IMR-90 (cell line): ENCODE data around the gene LRFN2. TPM values are rescaled to one million over a fixed set of nuclear protein-coding genes. Genes with fewer than 3 reads are reported as not detected.

Experiments used
- ATAC-seq: fragments of 200-7000 bp; cut with Tn5 transposase; 2 replicates; pipeline ENCODE4 v1.9.1; 2020; ENCODE audit warnings: low read depth, mild to moderate bottlenecking, moderate library complexity
- BruUV-seq: library from RNA; stranded (reverse); fragments of 400-500 nt; replicated peaks from 2 replicates; lab custom pipeline; 2021; lab: Mats Ljungman, UMichigan
- CTCF ChIA-PET: fragments of 300-600 bp; formaldehyde crosslinking; extraction: SDS; loops from one replicate; lab custom pipeline; 2021; ENCODE audit warnings: antibody characterized with exemption; lab: Yijun Ruan, JAX
- POLR2A ChIA-PET: fragments of 300-600 bp; sonication (Branson Sonifier 250); formaldehyde crosslinking; loops from one replicate; lab custom pipeline; 2022; ENCODE audit warnings: antibody characterized with exemption; ENCODE audit not compliant: unreplicated experiment; lab: Charles Lee
- DNase-seq: peaks from one replicate; pipeline ENCODE4 v3.0.0; 2013
- H2AFZ ChIP-seq: replicated peaks from 2 replicates; pipeline ENCODE3; 2013; ENCODE audit warnings: low read length, mild to moderate bottlenecking; ENCODE audit not compliant: poor library complexity
- H2AK5ac ChIP-seq: 2 replicates; pipeline ENCODE4 v1.6.1; 2013; ENCODE audit warnings: low read depth, low read length, inconsistent platforms
- H2AK9ac ChIP-seq: replicated peaks from 2 replicates; pipeline ENCODE3; 2013; ENCODE audit warnings: mild to moderate bottlenecking, low read depth, low read length, moderate library complexity; ENCODE audit not compliant: poor library complexity
- H2BK120ac ChIP-seq: 2 replicates; pipeline ENCODE4 v1.6.1; 2013; ENCODE audit warnings: low read depth, low read length, inconsistent platforms
- H2BK15ac ChIP-seq: 3 replicates; pipeline ENCODE4 v1.6.1; 2013; ENCODE audit warnings: low read depth, low read length, inconsistent platforms
- H2BK20ac ChIP-seq: 2 replicates; pipeline ENCODE4 v1.6.1; 2013; ENCODE audit warnings: low read depth, mild to moderate bottlenecking, inconsistent platforms, low read length, moderate library complexity
- H2BK5ac ChIP-seq: 2 replicates; pipeline ENCODE4 v1.6.1; 2013; ENCODE audit warnings: mild to moderate bottlenecking, low read depth, low read length, inconsistent platforms; ENCODE audit not compliant: poor library complexity, severe bottlenecking
- H3K14ac ChIP-seq: replicated peaks from 2 replicates; pipeline ENCODE4 v1.6.1; 2013; ENCODE audit warnings: low read depth, low read length, inconsistent platforms
- H3K18ac ChIP-seq: 2 replicates; pipeline ENCODE4 v1.6.1; 2013; ENCODE audit warnings: low read depth, low read length, control low read depth
- H3K23ac ChIP-seq: 2 replicates; pipeline ENCODE4 v1.6.1; 2013; ENCODE audit warnings: low read depth, low read length, inconsistent platforms
- H3K27ac ChIP-seq: 2 replicates; pipeline ENCODE4 v1.5.1; 2013; ENCODE audit warnings: mild to moderate bottlenecking, control low read depth, low read length; ENCODE audit not compliant: insufficient read depth
- H3K27me3 ChIP-seq: 2 replicates; pipeline ENCODE4 v1.6.1; 2013; ENCODE audit warnings: low read length; ENCODE audit not compliant: control insufficient read depth, insufficient read depth
- H3K36me3 ChIP-seq: 2 replicates; pipeline ENCODE4 v1.6.1; 2013; ENCODE audit warnings: low read length, mixed read lengths; ENCODE audit not compliant: control insufficient read depth, insufficient read depth
- H3K4ac ChIP-seq: 2 replicates; pipeline ENCODE4 v1.6.1; 2013; ENCODE audit warnings: low read depth, low read length, inconsistent platforms
- H3K4me1 ChIP-seq: 2 replicates; pipeline ENCODE4 v1.6.1; 2013; ENCODE audit warnings: low read length, mixed read lengths; ENCODE audit not compliant: control insufficient read depth, insufficient read depth
- H3K4me2 ChIP-seq: 2 replicates; pipeline ENCODE4 v1.6.1; 2013; ENCODE audit warnings: low read depth, mild to moderate bottlenecking, control low read depth, low read length, moderate library complexity
- H3K4me3 ChIP-seq: 2 replicates; pipeline ENCODE4 v1.5.1; 2013; ENCODE audit warnings: low read depth, mild to moderate bottlenecking, control low read depth, low read length, moderate library complexity; ENCODE audit not compliant: insufficient read depth
- H3K56ac ChIP-seq: 2 replicates; pipeline ENCODE4 v1.6.1; 2013; ENCODE audit warnings: low read length, inconsistent platforms; ENCODE audit not compliant: insufficient read depth; ENCODE audit errors: extremely low read depth
- H3K79me1 ChIP-seq, 2 experiments: 2 replicates each; pipeline ENCODE4 v1.6.1; 2013; ENCODE audit warnings: low read length in 2 of 2, inconsistent platforms in 1 of 2, low read depth in 1 of 2
- H3K9ac ChIP-seq: 2 replicates; pipeline ENCODE4 v1.6.1; 2013; ENCODE audit warnings: low read depth, low read length, control low read depth
- H3K9me1 ChIP-seq: 2 replicates; pipeline ENCODE4 v1.6.1; 2013; ENCODE audit warnings: low read length, inconsistent platforms; ENCODE audit not compliant: insufficient read depth
- H3K9me3 ChIP-seq: 2 replicates; pipeline ENCODE4 v1.6.1; 2013; ENCODE audit warnings: low read length; ENCODE audit not compliant: control insufficient read depth, insufficient read depth
- H4K20me1 ChIP-seq: 2 replicates; pipeline ENCODE4 v1.6.1; 2013; ENCODE audit warnings: low read length, inconsistent platforms; ENCODE audit not compliant: insufficient read depth
- H4K5ac ChIP-seq: 2 replicates; pipeline ENCODE4 v1.6.1; 2013; ENCODE audit warnings: mild to moderate bottlenecking, low read depth, low read length, control low read depth
- H4K8ac ChIP-seq, 2 experiments: 2 replicates each; pipeline ENCODE4 v1.6.1; 2013; ENCODE audit warnings: low read depth in 2 of 2, low read length in 2 of 2, control low read depth in 1 of 2, inconsistent platforms in 1 of 2
- H4K91ac ChIP-seq: 2 replicates; pipeline ENCODE4 v1.6.1; 2013; ENCODE audit warnings: low read depth, low read length, inconsistent platforms; ENCODE audit not compliant: insufficient read depth
- BHLHE40 ChIP-seq: fragments of 150-350 bp; IDR thresholded peaks from 2 replicates; pipeline ENCODE4 v1.6.1; 2016; ENCODE audit warnings: mild to moderate bottlenecking, low read depth, low read length
- CEBPB ChIP-seq: IDR thresholded peaks from 2 replicates; pipeline ENCODE4 v1.6.1; 2012; ENCODE audit warnings: low read depth, low read length, improper control_type of control experiment
- CHD1 ChIP-seq: IDR thresholded peaks from 2 replicates; pipeline ENCODE4 v1.6.1; 2012; ENCODE audit warnings: low read depth, low read length, improper control_type of control experiment
- ELK1 ChIP-seq: fragments of 150-350 bp; IDR thresholded peaks from 2 replicates; pipeline ENCODE4 v1.6.1; 2016; ENCODE audit warnings: low read depth, mild to moderate bottlenecking, low read length, moderate library complexity, borderline replicate concordance
- FOS ChIP-seq: fragments of 150-350 bp; IDR thresholded peaks from 2 replicates; pipeline ENCODE4 v1.6.1; 2016; ENCODE audit warnings: low read depth, low read length
- MAFK ChIP-seq: IDR thresholded peaks from 2 replicates; pipeline ENCODE4 v1.6.1; 2012; ENCODE audit warnings: low read depth, low read length, improper control_type of control experiment
- MAZ ChIP-seq: IDR thresholded peaks from 2 replicates; pipeline ENCODE4 v1.6.1; 2012; ENCODE audit warnings: low read depth, mild to moderate bottlenecking, low read length, improper control_type of control experiment, moderate library complexity, borderline replicate concordance
- MXI1 ChIP-seq: IDR thresholded peaks from 2 replicates; pipeline ENCODE4 v1.6.1; 2012; ENCODE audit warnings: low read depth, mild to moderate bottlenecking, low read length, moderate library complexity, borderline replicate concordance
- NFE2L2 ChIP-seq: fragments of 150-350 bp; IDR thresholded peaks from 2 replicates; pipeline ENCODE4 v1.6.1; 2016; ENCODE audit warnings: low read depth, mild to moderate bottlenecking, low read length
- POLR2A ChIP-seq: IDR thresholded peaks from 2 replicates; pipeline ENCODE4 v1.6.1; 2012; ENCODE audit warnings: mild to moderate bottlenecking, low read depth, low read length
- RCOR1 ChIP-seq: IDR thresholded peaks from 2 replicates; pipeline ENCODE4 v1.6.1; 2012; ENCODE audit warnings: mild to moderate bottlenecking, low read length, improper control_type of control experiment; ENCODE audit not compliant: insufficient replicate concordance
- RFX5 ChIP-seq: IDR thresholded peaks from 2 replicates; pipeline ENCODE4 v1.8.0; 2012; ENCODE audit warnings: low read depth, mild to moderate bottlenecking, low read length, moderate library complexity
- SMC3 ChIP-seq: fragments of 150-350 bp; IDR thresholded peaks from 2 replicates; pipeline ENCODE4 v1.6.1; 2016; ENCODE audit warnings: low read depth, mild to moderate bottlenecking, antibody characterized with exemption, low read length, moderate library complexity
- USF2 ChIP-seq: fragments of 150-350 bp; IDR thresholded peaks from 2 replicates; pipeline ENCODE4 v1.6.1; 2017; ENCODE audit warnings: mild to moderate bottlenecking, antibody characterized with exemption, low read length, low read depth
- WGBS, 2 experiments: methylation state at CpG; one replicate each; pipeline versions ENCODE4 v1.1.5 to v1.1.7; 2013; ENCODE audit warnings: missing lambda C conversion rate in 2 of 2; ENCODE audit not compliant: insufficient read length in 1 of 2; ENCODE audit errors: extremely low coverage in 2 of 2; 5-methylcytosine and 5-hydroxymethylcytosine counted together
- dilution Hi-C: fragments of 300-500 bp; cut with HindIII; formaldehyde crosslinking; loops from one replicate; pipeline ENCODE4 v1.14.3; 2018; ENCODE audit warnings: low sequenced_read_pairs; ENCODE audit not compliant: unreplicated experiment
- in situ Hi-C: fragments of 300-500 bp; cut with MboI; formaldehyde crosslinking; loops from 3 replicates; pipeline ENCODE4 v1.14.3; 2019; ENCODE audit warnings: low sequenced_read_pairs, inconsistent platforms, mixed read lengths
- intact Hi-C: fragments of 100-400 bp; cut with micrococcal nuclease; formaldehyde crosslinking; loops from 2 replicates; pipeline ENCODE4 v1.10.0; 2022
- polyA plus RNA-seq, 3 experiments: library from polyadenylated mRNA; depleted of rRNA; stranded (reverse); fragments of >200 nt; gene quantifications; 2 replicates each; pipeline ENCODE4 v1.2.3, GENCODE V29; 2012; ENCODE audit warnings: low replicate concordance in 1 of 3
- total RNA-seq: library from RNA; depleted of rRNA; stranded (reverse); fragments of >200 nt; gene quantifications from 2 replicates; pipeline ENCODE4 v1.2.3, GENCODE V29; 2012

Gene LRFN2
- total and polyA plus RNA-seq, 2 of the 4 experiments (the other 2 are of a cell fraction): not detected

GRCh38 chr6:40352527-40353170, 234.5 kb downstream of the LRFN2 start:
- H3K56ac ChIP-seq: no peak overlapping the region
- H2BK120ac ChIP-seq: no peak overlapping the region
- in situ Hi-C loops (no loop called here), dilution Hi-C loops (no loop called here), intact Hi-C loops (no loop called here)
- H2AK9ac ChIP-seq: no peak overlapping the region
- no peaks in the 10 kb centered on the region for H3K36me3 ChIP-seq
- ChIA-PET POLR2A (no interaction called here), CTCF (interaction anchor here (0.9 kb wide), 1 partner anchor 19 kb away, joined by 4 read pairs; no protein-coding TSS in a partner anchor)
- TF ChIP-seq CEBPB: no peak
- no peak for TF ChIP-seq USF2
- TF ChIP-seq RCOR1: no peak
- no peak for TF ChIP-seq ELK1
- no peak for TF ChIP-seq MXI1
- no peak for TF ChIP-seq SMC3
- no peak for TF ChIP-seq FOS
- no peak for TF ChIP-seq CHD1
- TF ChIP-seq BHLHE40: no peak
- TF ChIP-seq MAZ: no peak
- TF ChIP-seq POLR2A: no peak
- TF ChIP-seq NFE2L2: no peak
- TF ChIP-seq RFX5: no peak
- TF ChIP-seq MAFK: no peak
- no peak overlapping the region for H4K5ac ChIP-seq
- ATAC-seq: no peak
- H3K18ac ChIP-seq: no peak overlapping the region
- no peaks in the 10 kb centered on the region for H3K79me1 ChIP-seq
- H3K27ac ChIP-seq: no peak overlapping the region
- no peak overlapping the region for H3K4me2 ChIP-seq
- no peak overlapping the region for H2AFZ ChIP-seq
- H3K4ac ChIP-seq: no peak overlapping the region
- no peaks in the 10 kb centered on the region for H4K20me1 ChIP-seq
- H4K8ac ChIP-seq: no peak overlapping the region
- no peak overlapping the region for H3K14ac ChIP-seq
- no peak overlapping the region for H2AK5ac ChIP-seq
- H3K27me3 ChIP-seq: no peaks in the 10 kb centered on the region
- H3K9ac ChIP-seq: no peak overlapping the region
- H3K23ac ChIP-seq: no peak overlapping the region
- no peak overlapping the region for H2BK20ac ChIP-seq
- no peak for DNase-seq
- WGBS, 2 experiments: 38% methylated on average over 3 of the region's 6 CpGs; no CpG with 5 or more reads in 1 of the 2 experiments
- no peaks in the 10 kb centered on the region for H3K9me3 ChIP-seq
- no peak overlapping the region for H3K4me3 ChIP-seq
- no peaks in the 10 kb centered on the region for H3K4me1 ChIP-seq
- no peak overlapping the region for H4K91ac ChIP-seq
- no peak overlapping the region for H2BK5ac ChIP-seq
- BruUV-seq: no TSS peak
- H3K9me1 ChIP-seq: no peaks in the 10 kb centered on the region
- H2BK15ac ChIP-seq: no peak overlapping the region
